HepG2 (cell line): ENCODE results near the gene ANK3. TPM values are rescaled to one million over a fixed set of nuclear protein-coding genes. Genes with fewer than 3 reads are reported as not detected.

ENCODE experiments used
- ATAC-seq: fragments of 200-7000 bp; cut with Tn5 transposase; 3 replicates; pipeline ENCODE4 v1.9.1; 2020; ENCODE audit warnings: mild to moderate bottlenecking, moderate library complexity
- BruUV-seq: library from RNA; stranded (reverse); fragments of 400-500 nt; replicated peaks from 2 replicates; lab custom pipeline; 2021; lab: Mats Ljungman, UMichigan
- CTCF ChIA-PET: fragments of 300-600 bp; formaldehyde crosslinking; extraction: SDS; loops from one replicate; lab custom pipeline; 2021; ENCODE audit warnings: low total read pairs, inconsistent platforms, low intra/inter-chr PET ratio; lab: Yijun Ruan, JAX
- POLR2A ChIA-PET: fragments of 350-600 bp; sonication (Branson Sonifier 250); formaldehyde crosslinking; loops from one replicate; lab custom pipeline; 2020; ENCODE audit warnings: antibody characterized with exemption, inconsistent platforms; lab: Yijun Ruan, JAX
- DNase-seq: peaks from one replicate; pipeline ENCODE4 v3.0.0-alpha.2; 2015; ENCODE audit warnings: low spot score
- FAIRE-seq: peaks from 3 replicates; lab custom pipeline; 2011; peaks lifted over from hg19 to GRCh38; lab: Jason Lieb, UNC
- H2AFZ ChIP-seq: one replicate; pipeline ENCODE4 v1.6.1; 2011; ENCODE audit warnings: low read length, inconsistent platforms
- H3K27ac ChIP-seq: fragments of 300-600 bp; 3 replicates; pipeline ENCODE4 v1.8.0; 2011; ENCODE audit warnings: mixed run types, mild to moderate bottlenecking, mixed read lengths, low read length, inconsistent platforms; ENCODE audit not compliant: insufficient read depth; ENCODE audit errors: extremely low read length
- H3K27me3 ChIP-seq, 2 experiments: fragments of 200-600 bp in 1 of 2; 2 replicates in 1 of 2; 3 replicates in 1 of 2; pipeline versions ENCODE4 v1.6.0 to v1.8.0; 2011; ENCODE audit warnings: low read length in 2 of 2, mild to moderate bottlenecking in 2 of 2, moderate library complexity in 2 of 2, inconsistent platforms in 1 of 2; ENCODE audit not compliant: insufficient read depth in 2 of 2, control insufficient read depth in 1 of 2
- H3K36me3 ChIP-seq, 2 experiments: fragments of 200-600 bp in 1 of 2; replicated peaks in 1 of 2; 2 replicates in 1 of 2; 3 replicates in 1 of 2; pipeline versions ENCODE4 v1.5.1 to v1.8.0; 2011; ENCODE audit warnings: low read length in 2 of 2, inconsistent platforms in 1 of 2; ENCODE audit not compliant: insufficient read depth in 2 of 2, control insufficient read depth in 1 of 2
- H3K4me1 ChIP-seq: 2 replicates; pipeline ENCODE4 v1.5.1; 2012; ENCODE audit warnings: low read length, inconsistent platforms; ENCODE audit not compliant: insufficient read depth
- H3K4me2 ChIP-seq: 2 replicates; pipeline ENCODE4 v1.6.0; 2011; ENCODE audit warnings: low read depth, low read length, inconsistent platforms
- H3K4me3 ChIP-seq, 3 experiments: fragments of 200-600 bp in 1 of 3; sonication (generic), shearing (Covaris generic) in 1 of 3; replicated peaks in 1 of 3; 2 replicates each; pipeline ENCODE4 v1.5.1; 2011 to 2016; ENCODE audit warnings: low read length in 3 of 3, inconsistent platforms in 2 of 3, low read depth in 2 of 3, mild to moderate bottlenecking in 2 of 3, control low read depth in 1 of 3, mixed read lengths in 1 of 3; ENCODE audit not compliant: insufficient read depth in 1 of 3
- H3K79me2 ChIP-seq: one replicate; pipeline ENCODE4 v1.6.1; 2011; ENCODE audit warnings: low read length, inconsistent platforms; ENCODE audit not compliant: insufficient read depth
- H3K9ac ChIP-seq: 2 replicates; pipeline ENCODE4 v1.6.0; 2011; ENCODE audit warnings: mild to moderate bottlenecking, low read depth, low read length, inconsistent platforms; ENCODE audit not compliant: insufficient read depth
- H3K9me3 ChIP-seq: 2 replicates; pipeline ENCODE4 v1.5.1; 2012; ENCODE audit warnings: mild to moderate bottlenecking, low read length
- H4K20me1 ChIP-seq: 2 replicates; pipeline ENCODE4 v1.6.0; 2011; ENCODE audit warnings: inconsistent platforms, mild to moderate bottlenecking, low read length, moderate library complexity; ENCODE audit not compliant: insufficient read depth
- BHLHE40 ChIP-seq: IDR thresholded peaks from 2 replicates; pipeline ENCODE4 v1.6.1; 2011; ENCODE audit warnings: low read length, improper control_type of control experiment
- EEA1 ChIP-seq: sonication (generic); formaldehyde crosslinking; IDR thresholded peaks from 2 replicates; pipeline ENCODE4 v1.5.1; 2020; ENCODE audit warnings: mild to moderate bottlenecking, missing genetic modification reagents, borderline replicate concordance
- KAT8 ChIP-seq: IDR thresholded peaks from 2 replicates; pipeline ENCODE4 v1.6.1; 2016; ENCODE audit warnings: missing genetic modification reagents, missing compliant biosample characterization
- NFAT5 ChIP-seq: sonication (generic); formaldehyde crosslinking; IDR thresholded peaks from 2 replicates; pipeline ENCODE4 v1.4.0; 2020; ENCODE audit warnings: missing genetic modification reagents
- NR1H2 ChIP-seq: sonication (generic); formaldehyde crosslinking; IDR thresholded peaks from 2 replicates; pipeline ENCODE4 v1.8.1; 2022; ENCODE audit warnings: low read depth, missing genetic modification reagents, borderline replicate concordance
- ZBED4 ChIP-seq: sonication (generic); formaldehyde crosslinking; IDR thresholded peaks from 2 replicates; pipeline ENCODE4 v1.4.0; 2020; ENCODE audit warnings: missing genetic modification reagents, borderline replicate concordance
- WGBS: methylation state at CpG from one replicate; pipeline ENCODE4 v1.1.6; 2017; ENCODE audit warnings: low lambda C conversion rate; 5-methylcytosine and 5-hydroxymethylcytosine counted together
- in situ Hi-C: cut with HindIII; loops from 2 replicates; pipeline ENCODE4 v1.10.0; 2017; ENCODE audit warnings: low pct_unique_long_range_greater_than_20kb; ENCODE audit not compliant: extremely low pct_ligation_motif_present
- intact Hi-C: fragments of 100-400 bp; cut with micrococcal nuclease; formaldehyde crosslinking; loops from one replicate; pipeline ENCODE4 v1.10.0; 2022; ENCODE audit not compliant: unreplicated experiment
- polyA plus RNA-seq, 8 experiments: library from polyadenylated mRNA; depleted of rRNA in 3 of 8; stranded (reverse) in 7 of 8; unstranded in 1 of 8; fragments of >200 nt; fragmentation: Illumina TruSeq in 4 of 8; extraction: Trizol in 4 of 8; gene quantifications; 2 replicates each; pipeline versions ENCODE4 v1.2.1 to v1.2.3, GENCODE V29; 2011 to 2016; ENCODE audit warnings: low read depth in 4 of 8, missing spikeins in 1 of 8, mixed read lengths in 1 of 8; ENCODE audit not compliant: insufficient read depth in 1 of 8
- total RNA-seq, 5 experiments: library from RNA; depleted of rRNA; stranded (reverse); fragments of >200 nt; fragmentation: Illumina TruSeq; extraction: Trizol; gene quantifications; 2 replicates each; pipeline ENCODE4 v1.2.3, GENCODE V29; 2016; ENCODE audit warnings: low read depth in 1 of 5
- TF ChIP-seq, protein P1 (sequence below): sonication (generic); formaldehyde crosslinking; IDR thresholded peaks from 2 replicates; pipeline ENCODE4 v1.4.0; 2020; ENCODE audit warnings: mild to moderate bottlenecking, missing genetic modification reagents

Gene ANK3
- total and polyA plus RNA-seq, 2 of the 13 experiments (the other 11 are each of a cell fraction or from before 2014, with no cell fraction given): not detected

GRCh38 chr10:60042262-60042661, 347.4 kb downstream of the ANK3 start (continued):
- TF ChIP-seq NFAT5 (CRISPR knock-in tag) (no peak), NR1H2 (CRISPR knock-in tag) (no peak), KAT8 (CRISPR knock-in tag) (no peak)

GRCh38 chr10:60041489-60042133, 348.1 kb downstream of the ANK3 start:
- ChIA-PET CTCF (no interaction called here), POLR2A (no interaction called here)
- TF ChIP-seq BHLHE40: no peak
- no peak for TF ChIP-seq EEA1
- no peak for TF ChIP-seq ZBED4
- TF ChIP-seq, protein P1, sequence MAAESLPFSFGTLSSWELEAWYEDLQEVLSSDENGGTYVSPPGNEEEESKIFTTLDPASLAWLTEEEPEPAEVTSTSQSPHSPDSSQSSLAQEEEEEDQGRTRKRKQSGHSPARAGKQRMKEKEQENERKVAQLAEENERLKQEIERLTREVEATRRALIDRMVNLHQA (CRISPR knock-in tag): no peak
- Histone ChIP-seq H2AFZ (no peak overlapping the region), H3K4me2 (no peak overlapping the region), H3K4me3 (no peak overlapping the region), H4K20me1 (no peaks in the 10 kb centered on the region), H3K27ac (no peak overlapping the region), H3K27me3 (no peaks in the 10 kb centered on the region), H3K9me3 (no peaks in the 10 kb centered on the region), H3K36me3 (no peaks in the 10 kb centered on the region), H3K9ac (no peak overlapping the region), H3K79me2 (no peaks in the 10 kb centered on the region), H3K4me1 (no peaks in the 10 kb centered on the region)
- FAIRE-seq: no peak
- 44% methylated on average over 3 of the region's 3 CpGs for WGBS
- intact Hi-C loops (no loop called here), in situ Hi-C loops (loop anchor here (25.0 kb wide), 2 partner anchors 179 to 1254 kb away; no protein-coding TSS in a partner anchor)
- BruUV-seq: no TSS peak
- no peak for ATAC-seq
- no peak for DNase-seq
